HEK293 (cell line): ENCODE measurements around the gene IGFBP2.

Experiments used
- CTCF ChIA-PET: fragments of 350-600 bp; formaldehyde crosslinking; extraction: SDS; loops from one replicate; lab custom pipeline; 2021; ENCODE audit warnings: antibody characterized with exemption; lab: Yijun Ruan, JAX
- POLR2A ChIA-PET: fragments of 300-600 bp; formaldehyde crosslinking; extraction: SDS; loops from one replicate; lab custom pipeline; 2020; ENCODE audit warnings: antibody characterized with exemption, inconsistent platforms; lab: Yijun Ruan, JAX
- H3K27ac ChIP-seq: fragments of 200-500 bp; sonication (Bioruptor generic); 2 replicates; pipeline ENCODE4 v1.5.1; 2014; ENCODE audit warnings: low read depth, low read length, control low read depth, inconsistent platforms; ENCODE audit errors: extremely low read depth
- H3K36me3 ChIP-seq, 2 experiments: fragments of 200-500 bp in 1 of 2; sonication (Bioruptor generic) in 1 of 2; 1 replicate in 1 of 2; 2 replicates in 1 of 2; pipeline ENCODE4 v1.5.1; 2014 to 2017; ENCODE audit warnings: inconsistent platforms in 2 of 2, low read length in 2 of 2; ENCODE audit not compliant: control insufficient read depth in 2 of 2, insufficient read depth in 1 of 2
- H3K4me1 ChIP-seq: fragments of 200-500 bp; sonication (Bioruptor generic); 2 replicates; pipeline ENCODE4 v1.5.1; 2014; ENCODE audit warnings: mild to moderate bottlenecking, low read length, inconsistent platforms; ENCODE audit not compliant: control insufficient read depth, insufficient read depth
- H3K4me3 ChIP-seq: 2 replicates; pipeline ENCODE4 v1.5.1; 2011; ENCODE audit warnings: low read depth, mild to moderate bottlenecking, control low read depth, low read length, moderate library complexity
- H3K9me3 ChIP-seq: fragments of 200-500 bp; sonication (Bioruptor generic); 2 replicates; pipeline ENCODE4 v1.5.1; 2014; ENCODE audit warnings: low read depth, low read length, inconsistent platforms; ENCODE audit not compliant: control insufficient read depth, insufficient read depth
- GLIS1 ChIP-seq: fragments of 450-650 bp; formaldehyde crosslinking; IDR thresholded peaks from 2 replicates; pipeline ENCODE4 v1.5.1; 2016; ENCODE audit warnings: missing biosample characterization, missing genetic modification characterization
- GLIS2 ChIP-seq: fragments of 450-650 bp; formaldehyde crosslinking; IDR thresholded peaks from 2 replicates; pipeline ENCODE4 v1.5.1; 2016; ENCODE audit warnings: missing biosample characterization, missing genetic modification characterization
- HOXA7 ChIP-seq: sonication (generic); formaldehyde crosslinking; IDR thresholded peaks from 2 replicates; pipeline ENCODE4 v1.8.1; 2022; ENCODE audit warnings: missing genetic modification reagents, borderline replicate concordance
- KLF10 ChIP-seq: fragments of 450-650 bp; IDR thresholded peaks from 2 replicates; pipeline ENCODE4 v1.5.1; 2018; ENCODE audit warnings: missing biosample characterization, mild to moderate bottlenecking, missing genetic modification characterization
- RBAK ChIP-seq: fragments of 450-650 bp; formaldehyde crosslinking; IDR thresholded peaks from 2 replicates; pipeline ENCODE4 v1.5.1; 2016; ENCODE audit warnings: missing biosample characterization, missing genetic modification characterization
- TCF7L2 ChIP-seq: IDR thresholded peaks from 2 replicates; pipeline ENCODE4 v1.6.1; 2011; ENCODE audit warnings: low read depth, mild to moderate bottlenecking, inconsistent platforms, low read length, moderate library complexity, borderline replicate concordance
- YY1 ChIP-seq: fragments of 450-650 bp; formaldehyde crosslinking; IDR thresholded peaks from 2 replicates; pipeline ENCODE4 v1.5.1; 2018; ENCODE audit warnings: missing biosample characterization, missing genetic modification characterization
- ZBTB17 ChIP-seq: fragments of 450-650 bp; formaldehyde crosslinking; IDR thresholded peaks from 2 replicates; pipeline ENCODE4 v1.5.1; 2016; ENCODE audit warnings: missing biosample characterization, missing genetic modification characterization
- ZBTB7A ChIP-seq: fragments of 450-650 bp; formaldehyde crosslinking; IDR thresholded peaks from 2 replicates; pipeline ENCODE4 v1.5.1; 2016; ENCODE audit warnings: low read depth, missing biosample characterization, missing genetic modification characterization
- ZIC2 ChIP-seq: fragments of 450-650 bp; formaldehyde crosslinking; IDR thresholded peaks from 2 replicates; pipeline ENCODE4 v1.5.1; 2016; ENCODE audit warnings: missing biosample characterization, missing genetic modification characterization
- ZNF121 ChIP-seq: fragments of 450-650 bp; formaldehyde crosslinking; IDR thresholded peaks from 2 replicates; pipeline ENCODE4 v1.5.1; 2016; ENCODE audit warnings: missing biosample characterization, missing genetic modification characterization
- ZNF184 ChIP-seq: fragments of 450-650 bp; IDR thresholded peaks from 2 replicates; pipeline ENCODE4 v1.5.1; 2018; ENCODE audit warnings: missing biosample characterization, mild to moderate bottlenecking, missing genetic modification characterization
- ZNF2 ChIP-seq: fragments of 450-650 bp; formaldehyde crosslinking; IDR thresholded peaks from 2 replicates; pipeline ENCODE4 v1.5.1; 2016; ENCODE audit warnings: missing biosample characterization, missing genetic modification characterization
- ZNF311 ChIP-seq: fragments of 450-650 bp; formaldehyde crosslinking; IDR thresholded peaks from 2 replicates; pipeline ENCODE4 v1.5.1; 2017; ENCODE audit warnings: missing biosample characterization, missing genetic modification characterization, borderline replicate concordance
- ZNF335 ChIP-seq: fragments of 450-650 bp; formaldehyde crosslinking; conservative IDR thresholded peaks from 2 replicates; pipeline ENCODE4 v1.5.1; 2016; ENCODE audit warnings: missing biosample characterization, missing genetic modification characterization
- ZNF350 ChIP-seq: fragments of 450-650 bp; formaldehyde crosslinking; IDR thresholded peaks from 2 replicates; pipeline ENCODE4 v1.5.0; 2017; ENCODE audit warnings: missing biosample characterization, mild to moderate bottlenecking, missing genetic modification characterization
- ZNF416 ChIP-seq: fragments of 450-650 bp; formaldehyde crosslinking; IDR thresholded peaks from 2 replicates; pipeline ENCODE4 v1.5.1; 2016; ENCODE audit warnings: missing biosample characterization, missing genetic modification characterization
- ZNF521 ChIP-seq: fragments of 450-650 bp; formaldehyde crosslinking; IDR thresholded peaks from 2 replicates; pipeline ENCODE4 v1.5.1; 2017; ENCODE audit warnings: missing biosample characterization, mild to moderate bottlenecking, missing genetic modification characterization
- ZNF610 ChIP-seq: fragments of 450-650 bp; formaldehyde crosslinking; IDR thresholded peaks from 2 replicates; pipeline ENCODE4 v1.5.1; 2016; ENCODE audit warnings: missing biosample characterization, missing genetic modification characterization, borderline replicate concordance
- ZNF658 ChIP-seq: fragments of 450-650 bp; formaldehyde crosslinking; IDR thresholded peaks from 2 replicates; pipeline ENCODE4; 2016; ENCODE audit warnings: missing biosample characterization, missing genetic modification characterization
- ZNF670 ChIP-seq: fragments of 450-650 bp; formaldehyde crosslinking; IDR thresholded peaks from 2 replicates; pipeline ENCODE4 v1.5.1; 2016; ENCODE audit warnings: missing biosample characterization, missing genetic modification characterization, low read depth
- ZNF747 ChIP-seq: fragments of 450-650 bp; formaldehyde crosslinking; IDR thresholded peaks from 2 replicates; pipeline ENCODE4 v1.5.1; 2016; ENCODE audit warnings: missing biosample characterization, missing genetic modification characterization
- ZSCAN30 ChIP-seq: fragments of 450-650 bp; IDR thresholded peaks from 2 replicates; pipeline ENCODE4 v1.5.1; 2018; ENCODE audit warnings: missing biosample characterization, mild to moderate bottlenecking, missing genetic modification characterization, moderate library complexity
- ZXDB ChIP-seq: fragments of 450-650 bp; formaldehyde crosslinking; IDR thresholded peaks from 2 replicates; pipeline ENCODE4 v1.5.1; 2016; ENCODE audit warnings: missing biosample characterization, missing genetic modification characterization
- TF ChIP-seq, protein P1 (sequence below): fragments of 450-650 bp; IDR thresholded peaks from 2 replicates; pipeline ENCODE4 v1.5.1; 2018; ENCODE audit warnings: missing biosample characterization, mild to moderate bottlenecking, missing genetic modification characterization
- TF ChIP-seq, protein P2 (sequence below): fragments of 450-650 bp; formaldehyde crosslinking; IDR thresholded peaks from 2 replicates; pipeline ENCODE4 v1.5.1; 2017; ENCODE audit warnings: missing biosample characterization, mild to moderate bottlenecking, missing genetic modification characterization, moderate library complexity
- TF ChIP-seq, protein P3 (sequence below): fragments of 450-650 bp; formaldehyde crosslinking; IDR thresholded peaks from 2 replicates; pipeline ENCODE4 v1.5.1; 2016; ENCODE audit warnings: missing biosample characterization, missing genetic modification characterization
- TF ChIP-seq, protein P4 (sequence below): fragments of 450-650 bp; formaldehyde crosslinking; IDR thresholded peaks from 2 replicates; pipeline ENCODE4 v1.5.0; 2017; ENCODE audit warnings: missing biosample characterization, missing genetic modification characterization, borderline replicate concordance

Gene IGFBP2

DNA sequence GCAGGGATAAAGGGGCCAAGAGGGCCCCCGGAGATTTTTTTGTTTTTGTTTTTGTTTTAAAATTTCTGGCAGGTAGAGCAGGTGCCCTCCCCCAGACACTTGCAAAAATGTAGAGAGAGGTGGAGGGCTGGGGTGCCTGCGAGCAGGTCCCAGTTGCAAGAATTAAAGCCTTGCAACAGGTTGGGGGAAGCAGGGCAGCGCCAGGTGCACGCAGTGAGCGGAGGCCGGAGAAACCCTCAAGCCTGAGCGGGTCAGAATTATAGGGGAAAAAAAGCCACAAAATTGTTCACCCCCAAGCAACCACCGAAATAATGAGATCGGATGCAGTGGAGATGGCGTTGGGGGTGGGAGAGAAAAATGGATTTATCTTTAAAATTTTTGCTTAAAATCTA lies 61.6 kb downstream of the IGFBP2 start (continued):
- TF ChIP-seq, protein P1, sequence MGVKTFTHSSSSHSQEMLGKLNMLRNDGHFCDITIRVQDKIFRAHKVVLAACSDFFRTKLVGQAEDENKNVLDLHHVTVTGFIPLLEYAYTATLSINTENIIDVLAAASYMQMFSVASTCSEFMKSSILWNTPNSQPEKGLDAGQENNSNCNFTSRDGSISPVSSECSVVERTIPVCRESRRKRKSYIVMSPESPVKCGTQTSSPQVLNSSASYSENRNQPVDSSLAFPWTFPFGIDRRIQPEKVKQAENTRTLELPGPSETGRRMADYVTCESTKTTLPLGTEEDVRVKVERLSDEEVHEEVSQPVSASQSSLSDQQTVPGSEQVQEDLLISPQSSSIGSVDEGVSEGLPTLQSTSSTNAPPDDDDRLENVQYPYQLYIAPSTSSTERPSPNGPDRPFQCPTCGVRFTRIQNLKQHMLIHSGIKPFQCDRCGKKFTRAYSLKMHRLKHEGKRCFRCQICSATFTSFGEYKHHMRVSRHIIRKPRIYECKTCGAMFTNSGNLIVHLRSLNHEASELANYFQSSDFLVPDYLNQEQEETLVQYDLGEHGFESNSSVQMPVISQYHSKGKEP (tag by site-specific recombination) = 0 out of 2 replicates have a peak, but pooled peaks have one; percentile 4
- no peak for TF ChIP-seq GLIS2
- TF ChIP-seq ZNF610 (tag by site-specific recombination) = no peak
- TF ChIP-seq ZXDB (tag by site-specific recombination) = no peak
- TF ChIP-seq ZNF658 = no peak
- TF ChIP-seq, protein P2, sequence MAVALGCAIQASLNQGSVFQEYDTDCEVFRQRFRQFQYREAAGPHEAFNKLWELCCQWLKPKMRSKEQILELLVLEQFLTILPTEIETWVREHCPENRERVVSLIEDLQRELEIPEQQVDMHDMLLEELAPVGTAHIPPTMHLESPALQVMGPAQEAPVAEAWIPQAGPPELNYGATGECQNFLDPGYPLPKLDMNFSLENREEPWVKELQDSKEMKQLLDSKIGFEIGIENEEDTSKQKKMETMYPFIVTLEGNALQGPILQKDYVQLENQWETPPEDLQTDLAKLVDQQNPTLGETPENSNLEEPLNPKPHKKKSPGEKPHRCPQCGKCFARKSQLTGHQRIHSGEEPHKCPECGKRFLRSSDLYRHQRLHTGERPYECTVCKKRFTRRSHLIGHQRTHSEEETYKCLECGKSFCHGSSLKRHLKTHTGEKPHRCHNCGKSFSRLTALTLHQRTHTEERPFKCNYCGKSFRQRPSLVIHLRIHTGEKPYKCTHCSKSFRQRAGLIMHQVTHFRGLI (tag by site-specific recombination) = no peak
- TF ChIP-seq ZNF350 (tag by site-specific recombination) = no peak
- no peak for TF ChIP-seq ZNF747 (tag by site-specific recombination)
- TF ChIP-seq TCF7L2 = no peak
- TF ChIP-seq, protein P3, sequence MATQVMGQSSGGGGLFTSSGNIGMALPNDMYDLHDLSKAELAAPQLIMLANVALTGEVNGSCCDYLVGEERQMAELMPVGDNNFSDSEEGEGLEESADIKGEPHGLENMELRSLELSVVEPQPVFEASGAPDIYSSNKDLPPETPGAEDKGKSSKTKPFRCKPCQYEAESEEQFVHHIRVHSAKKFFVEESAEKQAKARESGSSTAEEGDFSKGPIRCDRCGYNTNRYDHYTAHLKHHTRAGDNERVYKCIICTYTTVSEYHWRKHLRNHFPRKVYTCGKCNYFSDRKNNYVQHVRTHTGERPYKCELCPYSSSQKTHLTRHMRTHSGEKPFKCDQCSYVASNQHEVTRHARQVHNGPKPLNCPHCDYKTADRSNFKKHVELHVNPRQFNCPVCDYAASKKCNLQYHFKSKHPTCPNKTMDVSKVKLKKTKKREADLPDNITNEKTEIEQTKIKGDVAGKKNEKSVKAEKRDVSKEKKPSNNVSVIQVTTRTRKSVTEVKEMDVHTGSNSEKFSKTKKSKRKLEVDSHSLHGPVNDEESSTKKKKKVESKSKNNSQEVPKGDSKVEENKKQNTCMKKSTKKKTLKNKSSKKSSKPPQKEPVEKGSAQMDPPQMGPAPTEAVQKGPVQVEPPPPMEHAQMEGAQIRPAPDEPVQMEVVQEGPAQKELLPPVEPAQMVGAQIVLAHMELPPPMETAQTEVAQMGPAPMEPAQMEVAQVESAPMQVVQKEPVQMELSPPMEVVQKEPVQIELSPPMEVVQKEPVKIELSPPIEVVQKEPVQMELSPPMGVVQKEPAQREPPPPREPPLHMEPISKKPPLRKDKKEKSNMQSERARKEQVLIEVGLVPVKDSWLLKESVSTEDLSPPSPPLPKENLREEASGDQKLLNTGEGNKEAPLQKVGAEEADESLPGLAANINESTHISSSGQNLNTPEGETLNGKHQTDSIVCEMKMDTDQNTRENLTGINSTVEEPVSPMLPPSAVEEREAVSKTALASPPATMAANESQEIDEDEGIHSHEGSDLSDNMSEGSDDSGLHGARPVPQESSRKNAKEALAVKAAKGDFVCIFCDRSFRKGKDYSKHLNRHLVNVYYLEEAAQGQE = no peak
- no peak for TF ChIP-seq RBAK (tag by site-specific recombination)
- 0 out of 2 replicates have a peak, but pooled peaks have one; percentile 2 for TF ChIP-seq ZNF335 (tag by site-specific recombination)

DNA sequence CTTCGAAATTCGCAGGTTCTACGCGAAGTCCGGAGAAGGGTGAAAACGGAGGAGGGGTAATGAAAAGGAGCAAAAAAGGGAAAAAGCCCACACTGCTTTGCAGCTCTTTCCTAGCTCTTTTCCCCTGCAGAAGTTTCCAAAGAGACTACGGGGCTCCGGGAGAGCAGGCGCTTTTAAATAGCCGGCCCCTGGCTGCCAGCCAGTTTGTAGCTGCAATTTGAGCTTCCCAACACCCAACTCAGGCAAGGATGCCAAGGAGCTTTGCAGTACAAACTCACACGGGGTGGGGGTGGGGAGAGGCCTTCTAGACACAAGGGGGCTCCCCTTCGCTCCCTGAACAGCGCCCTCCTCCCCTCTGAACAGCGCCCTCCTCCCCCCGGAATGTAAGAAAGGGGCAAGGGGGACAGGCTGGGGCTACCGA lies 62.2 kb downstream of the IGFBP2 start, which contains the start of gene IGFBP5:
Gene IGFBP5 (minus strand): TSS at position 149 of the 421 bp plus-strand sequence. CDS start 774 bp downstream, outside the sequence.
- H3K9me3 ChIP-seq = no peaks in the 10 kb centered on the region
- H3K4me1 ChIP-seq = peaks cover 48% of the 10 kb centered on the region
- no peaks in the 10 kb centered on the region for H3K36me3 ChIP-seq
- peak within 1 kb of the TSS; percentile 37 for H3K4me3 ChIP-seq
- ChIA-PET POLR2A (interaction anchor here (0.6 to 1.0 kb wide), 7 partner anchors 11 to 1037 kb away, joined by 3 to 6 read pairs (median 3); no protein-coding TSS in a partner anchor), CTCF (interaction anchor here (0.5 to 5.1 kb wide), 27 partner anchors 9 to 1061 kb away, joined by 3 to 31 read pairs (median 4); no protein-coding TSS in a partner anchor)
- H3K27ac ChIP-seq = peak within 1 kb of the TSS; percentile 94
- TF ChIP-seq ZNF670 (tag by site-specific recombination) (no peak), ZNF184 (tag by site-specific recombination) (peak; percentile 49; the same call in 1 of the 2 replicates), ZSCAN30 (tag by site-specific recombination) (0 out of 2 replicates have a peak, but pooled peaks have one; percentile 44), ZNF2 (tag by site-specific recombination) (no peak), GLIS1 (tag by site-specific recombination) (peak; percentile 39; the same call in 1 of the 2 replicates), ZNF311 (no peak), ZNF521 (no peak), ZIC2 (tag by site-specific recombination) (no peak), ZBTB17 (tag by site-specific recombination) (peak; percentile 31; the same call in 1 of the 2 replicates), ZNF416 (tag by site-specific recombination) (no peak), ZBTB7A (tag by site-specific recombination) (no peak), YY1 (tag by site-specific recombination) (no peak), HOXA7 (CRISPR knock-in tag) (no peak), ZNF121 (tag by site-specific recombination) (no peak), KLF10 (tag by site-specific recombination) (0 out of 2 replicates have a peak, but pooled peaks have one; percentile 38)
- TF ChIP-seq, protein P4, sequence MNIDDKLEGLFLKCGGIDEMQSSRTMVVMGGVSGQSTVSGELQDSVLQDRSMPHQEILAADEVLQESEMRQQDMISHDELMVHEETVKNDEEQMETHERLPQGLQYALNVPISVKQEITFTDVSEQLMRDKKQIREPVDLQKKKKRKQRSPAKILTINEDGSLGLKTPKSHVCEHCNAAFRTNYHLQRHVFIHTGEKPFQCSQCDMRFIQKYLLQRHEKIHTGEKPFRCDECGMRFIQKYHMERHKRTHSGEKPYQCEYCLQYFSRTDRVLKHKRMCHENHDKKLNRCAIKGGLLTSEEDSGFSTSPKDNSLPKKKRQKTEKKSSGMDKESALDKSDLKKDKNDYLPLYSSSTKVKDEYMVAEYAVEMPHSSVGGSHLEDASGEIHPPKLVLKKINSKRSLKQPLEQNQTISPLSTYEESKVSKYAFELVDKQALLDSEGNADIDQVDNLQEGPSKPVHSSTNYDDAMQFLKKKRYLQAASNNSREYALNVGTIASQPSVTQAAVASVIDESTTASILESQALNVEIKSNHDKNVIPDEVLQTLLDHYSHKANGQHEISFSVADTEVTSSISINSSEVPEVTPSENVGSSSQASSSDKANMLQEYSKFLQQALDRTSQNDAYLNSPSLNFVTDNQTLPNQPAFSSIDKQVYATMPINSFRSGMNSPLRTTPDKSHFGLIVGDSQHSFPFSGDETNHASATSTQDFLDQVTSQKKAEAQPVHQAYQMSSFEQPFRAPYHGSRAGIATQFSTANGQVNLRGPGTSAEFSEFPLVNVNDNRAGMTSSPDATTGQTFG (tag by site-specific recombination) = no peak
- TF ChIP-seq, protein P1 (tag by site-specific recombination) = peak; percentile 91
